Type B pancreatic cell (in vitro differentiated cells): ENCODE results near the gene SNX33. TPM values are rescaled to one million over a fixed set of nuclear protein-coding genes. Genes with fewer than 3 reads are reported as not detected.
"Not testable (repeated sequence)": the region's sequence is repeated elsewhere in the genome, so short reads cannot be mapped to it uniquely, and the experiment has no call there.

Experiments used
- DNase-seq: peaks from one replicate; pipeline ENCODE4 v3.0.0; 2021; ENCODE audit warnings: mixed read lengths; ENCODE audit not compliant: unreplicated experiment; ENCODE audit errors: extremely low spot score
- H3K27ac Mint-ChIP-seq: 2 replicates; pipeline ENCODE4 v1.8.0; 2021; ENCODE audit warnings: mild to moderate bottlenecking, mixed read lengths
- H3K27me3 Mint-ChIP-seq: 2 replicates; pipeline ENCODE4 v1.8.0; 2021; ENCODE audit warnings: mixed read lengths
- H3K36me3 Mint-ChIP-seq: 2 replicates; pipeline ENCODE4 v1.8.0; 2021; ENCODE audit warnings: mixed read lengths
- H3K4me1 Mint-ChIP-seq: one replicate; pipeline ENCODE4 v1.8.0; 2021; ENCODE audit warnings: mixed read lengths; ENCODE audit not compliant: unreplicated experiment
- H3K4me3 Mint-ChIP-seq: 2 replicates; pipeline ENCODE4 v1.8.0; 2021; ENCODE audit warnings: mild to moderate bottlenecking, mixed read lengths
- H3K9me3 Mint-ChIP-seq: 2 replicates; pipeline ENCODE4 v1.8.0; 2021; ENCODE audit warnings: mixed read lengths
- total RNA-seq: library from RNA; stranded (reverse); gene quantifications from 2 replicates; pipeline ENCODE4 v1.2.1, GENCODE V29; 2021; ENCODE audit warnings: low replicate concordance
- TF ChIP-seq, protein P1 (sequence below): fragments of 200-600 bp; sonication (generic); conservative IDR thresholded peaks from 2 replicates; pipeline ENCODE4 v1.5.0; 2021; ENCODE audit warnings: antibody characterized with exemption, mild to moderate bottlenecking

SNX33 gene
- total RNA-seq, 1 donor from 2014 or later = 24.9 TPM

- no peak for DNase-seq
- TF ChIP-seq, protein P1, sequence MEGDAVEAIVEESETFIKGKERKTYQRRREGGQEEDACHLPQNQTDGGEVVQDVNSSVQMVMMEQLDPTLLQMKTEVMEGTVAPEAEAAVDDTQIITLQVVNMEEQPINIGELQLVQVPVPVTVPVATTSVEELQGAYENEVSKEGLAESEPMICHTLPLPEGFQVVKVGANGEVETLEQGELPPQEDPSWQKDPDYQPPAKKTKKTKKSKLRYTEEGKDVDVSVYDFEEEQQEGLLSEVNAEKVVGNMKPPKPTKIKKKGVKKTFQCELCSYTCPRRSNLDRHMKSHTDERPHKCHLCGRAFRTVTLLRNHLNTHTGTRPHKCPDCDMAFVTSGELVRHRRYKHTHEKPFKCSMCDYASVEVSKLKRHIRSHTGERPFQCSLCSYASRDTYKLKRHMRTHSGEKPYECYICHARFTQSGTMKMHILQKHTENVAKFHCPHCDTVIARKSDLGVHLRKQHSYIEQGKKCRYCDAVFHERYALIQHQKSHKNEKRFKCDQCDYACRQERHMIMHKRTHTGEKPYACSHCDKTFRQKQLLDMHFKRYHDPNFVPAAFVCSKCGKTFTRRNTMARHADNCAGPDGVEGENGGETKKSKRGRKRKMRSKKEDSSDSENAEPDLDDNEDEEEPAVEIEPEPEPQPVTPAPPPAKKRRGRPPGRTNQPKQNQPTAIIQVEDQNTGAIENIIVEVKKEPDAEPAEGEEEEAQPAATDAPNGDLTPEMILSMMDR = no peak
- Mint-ChIP-seq H3K4me1 (peaks cover 18% of the 10 kb centered on the region), H3K36me3 (no peaks in the 10 kb centered on the region), H3K4me3 (peak overlapping the region; percentile 2), H3K9me3 (no peaks in the 10 kb centered on the region), H3K27ac (peak overlapping the region; percentile 7), H3K27me3 (peaks cover 3% of the 10 kb centered on the region)
Observed at GRCh38 chr15:75705854-75706681, 58.4 kb downstream of the SNX33 start.

DNA sequence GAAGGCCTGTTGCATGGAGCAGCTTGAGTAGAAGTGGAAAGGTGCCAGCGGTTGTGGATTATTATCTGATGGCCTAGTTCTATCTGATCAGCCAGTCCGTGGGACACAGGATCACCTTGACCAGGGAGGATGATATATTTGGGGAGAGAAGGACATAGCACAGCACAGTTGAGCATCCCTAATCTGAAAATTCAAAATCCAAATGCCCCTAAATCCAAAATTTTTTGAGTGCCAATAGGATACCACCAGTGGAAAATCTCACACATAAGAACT, 58.9 kb downstream of the SNX33 start:
- peaks cover 20% of the 10 kb centered on the region for H3K4me1 Mint-ChIP-seq
- H3K36me3 Mint-ChIP-seq = no peaks in the 10 kb centered on the region
- H3K4me3 Mint-ChIP-seq = no peak overlapping the region
- H3K27ac Mint-ChIP-seq = no peak overlapping the region
- H3K9me3 Mint-ChIP-seq = no peaks in the 10 kb centered on the region
- no peak for DNase-seq
- TF ChIP-seq, protein P1 = no peak
- peaks cover 5% of the 10 kb centered on the region for H3K27me3 Mint-ChIP-seq

DNA sequence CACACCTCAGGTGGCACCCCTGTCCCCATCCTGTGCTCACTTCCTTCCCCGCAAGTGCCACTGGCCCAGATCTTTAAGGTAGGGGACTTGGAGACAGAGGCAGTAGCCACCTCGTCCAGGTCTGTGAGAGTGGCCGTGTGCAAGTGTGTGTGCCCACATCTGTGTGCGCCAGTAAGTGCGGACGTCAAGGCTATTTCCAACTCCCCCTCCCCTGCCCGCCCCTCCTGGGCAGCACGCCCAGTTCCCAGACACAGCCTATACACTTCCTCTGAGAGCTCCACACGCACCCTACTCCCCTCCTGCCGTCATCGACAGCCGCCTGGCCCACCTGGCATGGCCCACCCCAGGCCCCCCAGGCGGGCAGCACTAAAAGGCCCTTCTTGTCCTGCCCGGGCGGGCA, 61.7 kb downstream of the SNX33 start:
- H3K4me3 Mint-ChIP-seq, DNase-seq, H3K9me3 Mint-ChIP-seq, H3K27me3 Mint-ChIP-seq, H3K27ac Mint-ChIP-seq, H3K36me3 Mint-ChIP-seq: not testable (repeated sequence)
- peaks cover 17% of the 10 kb centered on the region for H3K4me1 Mint-ChIP-seq

DNA sequence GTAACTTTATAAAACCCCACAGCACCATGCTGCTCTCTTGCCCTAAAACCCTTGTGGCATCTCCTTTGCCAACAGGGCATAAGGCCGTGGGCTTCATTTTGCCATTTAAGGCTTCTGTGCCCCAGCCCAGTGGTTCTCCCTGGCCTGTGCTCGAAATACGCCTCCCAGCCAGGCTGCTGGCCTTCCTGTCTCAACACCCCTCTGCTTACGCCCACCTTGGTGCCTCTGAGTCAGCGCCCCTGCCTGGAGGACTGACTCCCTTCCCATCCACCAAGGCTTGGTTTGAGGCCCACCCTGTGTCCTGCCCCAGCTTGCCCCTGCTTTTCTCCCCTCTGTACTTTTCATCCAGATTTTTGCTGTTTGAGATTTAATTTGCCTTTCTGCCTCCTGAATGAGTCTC, 63.2 kb downstream of the SNX33 start:
- H3K27me3 Mint-ChIP-seq, H3K9me3 Mint-ChIP-seq, H3K27ac Mint-ChIP-seq, H3K36me3 Mint-ChIP-seq, H3K4me3 Mint-ChIP-seq, DNase-seq: not testable (repeated sequence)
- peaks cover 13% of the 10 kb centered on the region for H3K4me1 Mint-ChIP-seq

DNA sequence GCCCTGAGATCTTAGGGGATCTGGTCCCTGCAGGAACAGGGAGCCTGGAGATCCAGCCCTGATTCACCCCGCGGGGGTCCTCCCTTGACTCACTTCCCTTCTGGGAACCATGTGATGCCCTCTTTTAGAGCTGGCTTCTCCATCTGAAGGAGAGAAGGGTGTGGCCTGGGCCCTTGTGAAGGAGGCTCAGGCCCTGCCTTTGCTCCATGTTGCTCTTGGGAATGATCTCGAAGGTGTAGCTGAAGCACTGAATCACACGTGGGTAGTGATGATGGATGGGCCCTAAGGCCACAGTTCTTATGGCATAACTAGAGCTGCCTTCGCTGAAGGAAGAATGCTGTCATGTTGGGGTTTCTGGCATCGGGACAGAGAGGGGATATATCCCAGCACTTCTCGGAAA, 63.8 kb downstream of the SNX33 start:
- H3K4me1 Mint-ChIP-seq, H3K27me3 Mint-ChIP-seq, H3K27ac Mint-ChIP-seq, DNase-seq, H3K9me3 Mint-ChIP-seq, H3K36me3 Mint-ChIP-seq: not testable (repeated sequence)
- H3K4me3 Mint-ChIP-seq = peak overlapping the region; percentile 71

Other genes with a start within 250 kb of the SNX33 start
- gene SIN3A, start 196.2 kb upstream of the SNX33 start, total RNA-seq = 47.1 and 75.4 TPM in 2 replicates
- gene PTPN9, start 68.6 kb upstream of the SNX33 start, total RNA-seq = 26.2 and 31.3 TPM in 2 replicates
- 17.0 and 23.2 TPM in 2 replicates for gene SNUPN, start 22.2 kb upstream of the SNX33 start, total RNA-seq
- gene IMP3, start 7.7 kb upstream of the SNX33 start, total RNA-seq = 68.4 and 75.2 TPM in 2 replicates
- 0.19 and 7.3 TPM in 2 replicates for gene CSPG4, start 64.9 kb downstream of the SNX33 start, total RNA-seq
- 26.7 and 31.3 TPM in 2 replicates for gene UBE2Q2, start 195.5 kb downstream of the SNX33 start, total RNA-seq